GM19193 (cell line): ENCODE measurements around the gene FN3K.
A peak's percentile ranks its signal among the peaks of the same experiment; 100 is the strongest.

Source experiments
- POLR2A ChIP-seq: IDR thresholded peaks from 4 replicates; pipeline ENCODE4 v1.6.1; 2011; ENCODE audit not compliant: insufficient read depth, insufficient read length; ENCODE audit errors: extremely low read depth

FN3K gene

GRCh38 chr17:82698065-82698973, 37.1 kb upstream of the FN3K start, which contains the start of gene RAB40B:
Gene RAB40B, minus strand, starts transcription at chr17:82698698. Its CDS starts 102 bp downstream, at chr17:82698596.
- peak; percentile 42 for TF ChIP-seq POLR2A

- no peak for TF ChIP-seq POLR2A
Observed at GRCh38 chr17:82698974-82699442, 36.4 kb upstream of the FN3K start.

- TF ChIP-seq POLR2A: no peak
Observed at GRCh38 chr17:82699551-82699950, 35.9 kb upstream of the FN3K start.

GRCh38 chr17:82702231-82702927, 33.0 kb upstream of the FN3K start:
- no peak for TF ChIP-seq POLR2A

GRCh38 chr17:82703036-82703745, 32.2 kb upstream of the FN3K start:
- no peak for TF ChIP-seq POLR2A

GRCh38 chr17:82703935-82704865, 31.2 kb upstream of the FN3K start:
- TF ChIP-seq POLR2A: no peak

- TF ChIP-seq POLR2A: no peak
Observed at GRCh38 chr17:82704886-82705285, 30.5 kb upstream of the FN3K start.

- TF ChIP-seq POLR2A: no peak
Observed at GRCh38 chr17:82705756-82706155, 29.7 kb upstream of the FN3K start.

DNA sequence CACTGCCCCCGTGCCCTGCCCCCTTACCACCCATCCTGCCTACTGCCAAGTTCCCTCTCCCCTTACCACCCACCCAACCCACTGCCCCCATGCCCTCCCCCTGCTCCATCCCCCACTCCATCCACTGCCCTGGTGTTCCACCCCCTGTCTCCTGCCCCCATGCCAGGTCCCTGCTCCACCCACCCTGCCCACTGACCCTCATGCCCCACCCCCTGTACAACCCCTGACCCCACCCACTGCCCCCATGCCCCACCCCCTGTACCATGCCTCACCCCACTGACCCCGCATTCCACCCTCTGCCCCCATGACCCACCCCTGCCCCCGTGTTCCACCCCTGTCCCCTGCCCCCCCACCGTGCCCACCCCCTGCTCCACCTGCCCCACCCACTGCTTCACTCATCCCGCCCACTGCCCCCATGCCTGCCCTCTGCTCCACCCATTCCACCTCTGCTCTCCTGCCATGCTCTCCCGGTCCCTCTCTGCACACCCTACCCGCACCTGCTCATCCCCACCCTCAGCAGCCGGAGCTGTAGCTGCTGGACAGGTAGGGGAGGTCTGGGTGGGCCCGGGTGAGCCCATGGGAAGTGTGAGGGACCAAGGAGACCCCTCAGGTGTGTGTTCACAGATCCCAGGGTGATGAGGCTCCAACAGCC, 26.3 kb upstream of the FN3K start:
- no peak for TF ChIP-seq POLR2A

DNA sequence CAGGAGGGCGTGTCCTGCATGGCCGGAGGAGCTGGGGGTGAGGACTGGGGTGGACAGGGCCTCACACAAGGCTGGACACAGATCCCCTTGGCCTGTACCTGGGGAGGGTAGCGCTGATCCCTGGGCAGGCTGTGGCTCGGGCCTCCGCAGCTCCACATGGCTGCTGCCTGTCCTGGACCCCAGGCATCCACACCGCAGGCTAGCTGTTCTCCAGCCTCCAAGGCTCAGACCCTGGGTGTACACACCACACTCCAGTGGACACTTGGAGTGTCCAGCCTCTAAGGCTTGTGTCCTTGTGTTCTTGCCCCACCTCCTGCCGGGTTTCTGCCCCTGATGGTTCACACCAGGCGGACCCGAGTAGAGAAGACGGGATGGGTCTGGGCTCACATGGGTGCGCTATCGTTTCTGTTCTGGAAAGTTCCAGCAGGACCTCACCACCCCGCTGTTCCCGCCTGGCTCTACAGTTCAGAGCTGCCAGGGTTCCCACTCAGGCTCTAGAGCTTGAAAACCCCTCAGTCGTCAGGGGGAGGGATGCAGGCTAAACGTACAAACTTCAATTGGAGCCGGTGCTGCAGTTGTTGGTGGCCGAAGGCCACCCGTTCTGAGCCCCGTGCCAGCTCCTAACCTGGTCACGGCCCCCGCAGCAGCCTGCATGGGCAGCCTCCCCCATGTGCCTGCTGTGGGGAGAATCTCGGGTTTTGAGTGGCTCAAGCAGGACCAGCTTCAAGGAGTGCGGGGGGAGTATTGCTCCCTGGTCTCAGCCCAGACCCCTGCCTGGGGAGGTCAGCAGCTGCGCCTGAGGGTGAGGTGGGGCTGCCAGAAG, 25.5 kb upstream of the FN3K start:
- no peak for TF ChIP-seq POLR2A

- no peak for TF ChIP-seq POLR2A
Observed at GRCh38 chr17:82710499-82711232, 24.7 kb upstream of the FN3K start.

DNA sequence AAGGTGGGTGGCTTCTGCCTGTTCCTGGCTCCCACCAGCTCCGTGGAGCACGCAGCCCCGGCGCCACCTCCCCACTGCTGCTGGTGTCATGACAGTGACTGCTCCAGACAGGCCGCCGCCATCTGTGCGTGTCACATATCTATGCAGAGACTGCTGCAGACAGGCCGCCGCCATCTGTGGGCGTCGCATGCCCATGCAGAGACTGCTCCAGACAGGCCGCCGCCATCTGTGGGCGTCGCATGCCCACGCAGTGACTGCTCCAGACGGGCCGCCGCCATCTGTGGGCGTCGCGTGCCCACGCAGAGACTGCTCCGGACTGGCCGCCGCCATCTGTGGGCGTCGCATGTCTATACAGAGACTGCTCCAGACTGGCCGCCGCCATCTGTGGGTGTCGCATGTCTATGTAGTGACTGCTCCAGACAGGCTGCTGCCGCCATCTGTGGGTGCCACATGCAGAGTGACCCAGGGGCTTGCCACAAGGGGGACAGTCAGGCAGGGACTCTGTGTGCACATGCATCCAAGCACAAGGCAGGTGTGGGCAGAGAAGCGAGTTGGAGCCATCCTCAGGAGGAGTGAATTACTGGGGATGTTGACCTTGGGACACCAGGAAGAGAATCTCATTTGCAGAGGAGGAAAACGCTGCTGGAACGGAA, 22.2 kb upstream of the FN3K start:
- TF ChIP-seq POLR2A: no peak
